MCF 10A (cell line): ENCODE data around the gene MGAT2. TPM values are rescaled to one million over a fixed set of nuclear protein-coding genes. Genes with fewer than 3 reads are reported as not detected.
A peak's percentile ranks its signal among the peaks of the same experiment; 100 is the strongest.

Experiments used
- BruUV-seq: library from RNA; stranded (reverse); fragments of 400-500 nt; replicated peaks from 2 replicates; lab custom pipeline; 2021; lab: Mats Ljungman, UMichigan
- CTCF ChIA-PET: fragments of 300-600 bp; sonication (Branson Sonifier 250); formaldehyde crosslinking; extraction: SDS; loops from one replicate; lab custom pipeline; 2021; ENCODE audit warnings: antibody characterized with exemption, inconsistent platforms; lab: Yijun Ruan, JAX
- POLR2A ChIA-PET: fragments of 300-600, 350-650 bp; sonication (Branson Sonifier 250); formaldehyde crosslinking; extraction: SDS; loops from one replicate; lab custom pipeline; 2020; ENCODE audit warnings: antibody characterized with exemption, inconsistent platforms; lab: Yijun Ruan, JAX
- DNase-seq: peaks from one replicate; pipeline ENCODE4 v3.0.0-alpha.2; 2018; ENCODE audit not compliant: unreplicated experiment
- H3K27ac Mint-ChIP-seq: one replicate; pipeline ENCODE4 v1.8.0; 2022; ENCODE audit warnings: mild to moderate bottlenecking, low read depth, mixed read lengths; ENCODE audit not compliant: unreplicated experiment
- H3K27me3 Mint-ChIP-seq: one replicate; pipeline ENCODE4 v1.8.0; 2022; ENCODE audit warnings: mixed read lengths; ENCODE audit not compliant: insufficient read depth, unreplicated experiment
- H3K36me3 Mint-ChIP-seq: one replicate; pipeline ENCODE4 v1.8.0; 2022; ENCODE audit warnings: mild to moderate bottlenecking, moderate library complexity, mixed read lengths; ENCODE audit not compliant: insufficient read depth, unreplicated experiment
- H3K4me1 Mint-ChIP-seq: one replicate; pipeline ENCODE4 v1.8.0; 2022; ENCODE audit warnings: mixed read lengths; ENCODE audit not compliant: insufficient read depth, unreplicated experiment
- H3K4me3 Mint-ChIP-seq: one replicate; pipeline ENCODE4 v1.8.0; 2022; ENCODE audit warnings: mild to moderate bottlenecking, moderate library complexity, mixed read lengths; ENCODE audit not compliant: unreplicated experiment
- H3K9me3 Mint-ChIP-seq: one replicate; pipeline ENCODE4 v1.8.0; 2022; ENCODE audit warnings: mixed read lengths; ENCODE audit not compliant: unreplicated experiment
- CTCF ChIP-seq: fragments of 200-600 bp; IDR thresholded peaks from one replicate; pipeline ENCODE4 v1.8.0; 2022; ENCODE audit warnings: antibody characterized with exemption, mild to moderate bottlenecking; ENCODE audit not compliant: unreplicated experiment
- intact Hi-C: fragments of 100-400 bp; cut with micrococcal nuclease; formaldehyde crosslinking; loops from 2 replicates; pipeline ENCODE4 v1.14.1; 2022
- total RNA-seq: library from RNA; stranded (reverse); gene quantifications from 2 replicates; pipeline ENCODE4 v1.2.3, GENCODE V29; 2022

Gene MGAT2
- total RNA-seq, 1 experiment from 2014 or later, result 43.8 TPM

DNA sequence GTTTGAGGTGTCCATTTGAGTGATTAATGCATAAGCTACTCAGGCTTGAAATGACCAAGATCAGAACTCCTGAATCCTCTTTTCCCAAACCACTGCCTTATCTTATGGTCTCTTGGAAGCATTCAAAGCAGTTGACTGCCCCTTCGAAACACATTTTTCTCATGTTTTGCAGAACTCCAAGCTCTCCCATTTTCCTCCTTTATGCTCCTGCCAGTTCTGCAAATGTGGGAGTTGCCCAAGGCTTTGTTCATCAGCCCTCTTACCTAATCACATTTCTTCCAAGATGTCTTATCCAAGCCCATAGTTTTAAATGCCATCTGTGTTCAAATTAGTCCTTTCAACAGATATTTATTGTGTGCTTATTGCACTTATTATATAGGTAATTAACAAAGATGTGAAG, 16.3 kb downstream of the MGAT2 start:
- H3K27ac Mint-ChIP-seq, result no peak overlapping the region
- peaks cover 19% of the 10 kb centered on the region for H3K4me1 Mint-ChIP-seq
- CTCF ChIA-PET, result interaction anchor here (0.5 to 0.6 kb wide), 2 partner anchors 31 to 131 kb away, joined by 4 read pairs; partner anchors contain the start of gene KLHDC2
- BruUV-seq, result no TSS peak
- DNase-seq, result no peak
- peak overlapping the region; percentile 95 for H3K4me3 Mint-ChIP-seq
- no peaks in the 10 kb centered on the region for H3K9me3 Mint-ChIP-seq
- POLR2A ChIA-PET, result interaction anchor here (0.6 to 9.1 kb wide), 6 partner anchors 14 to 174 kb away, joined by 3 to 280 read pairs (median 4); partner anchors contain the start of genes KLHDC2, MGAT2, RPL36AL and RPS29
- peaks cover 44% of the 10 kb centered on the region for H3K36me3 Mint-ChIP-seq
- intact Hi-C loops, result no loop called here
- H3K27me3 Mint-ChIP-seq, result no peaks in the 10 kb centered on the region
- TF ChIP-seq CTCF, result no peak

- Mint-ChIP-seq H3K36me3 (peaks cover 44% of the 10 kb centered on the region), H3K27me3 (no peaks in the 10 kb centered on the region), H3K4me1 (peaks cover 26% of the 10 kb centered on the region), H3K4me3 (peak overlapping the region; percentile 95), H3K9me3 (no peaks in the 10 kb centered on the region), H3K27ac (no peak overlapping the region)
- POLR2A ChIA-PET, result interaction anchor here (0.6 to 9.1 kb wide), 6 partner anchors 9 to 132 kb away, joined by 3 to 280 read pairs (median 4); partner anchors contain the start of genes KLHDC2, MGAT2 and RPL36AL
- DNase-seq, result no peak
- TF ChIP-seq CTCF, result no peak
- intact Hi-C loops, result no loop called here
- BruUV-seq, result no TSS peak
- CTCF ChIA-PET, result interaction anchor here (0.5 to 1.2 kb wide), 5 partner anchors 14 to 680 kb away, joined by 3 to 7 read pairs (median 3); no protein-coding TSS in a partner anchor
Measured at GRCh38 chr14:49637534-49638078, 17.0 kb downstream of the MGAT2 start.

DNA sequence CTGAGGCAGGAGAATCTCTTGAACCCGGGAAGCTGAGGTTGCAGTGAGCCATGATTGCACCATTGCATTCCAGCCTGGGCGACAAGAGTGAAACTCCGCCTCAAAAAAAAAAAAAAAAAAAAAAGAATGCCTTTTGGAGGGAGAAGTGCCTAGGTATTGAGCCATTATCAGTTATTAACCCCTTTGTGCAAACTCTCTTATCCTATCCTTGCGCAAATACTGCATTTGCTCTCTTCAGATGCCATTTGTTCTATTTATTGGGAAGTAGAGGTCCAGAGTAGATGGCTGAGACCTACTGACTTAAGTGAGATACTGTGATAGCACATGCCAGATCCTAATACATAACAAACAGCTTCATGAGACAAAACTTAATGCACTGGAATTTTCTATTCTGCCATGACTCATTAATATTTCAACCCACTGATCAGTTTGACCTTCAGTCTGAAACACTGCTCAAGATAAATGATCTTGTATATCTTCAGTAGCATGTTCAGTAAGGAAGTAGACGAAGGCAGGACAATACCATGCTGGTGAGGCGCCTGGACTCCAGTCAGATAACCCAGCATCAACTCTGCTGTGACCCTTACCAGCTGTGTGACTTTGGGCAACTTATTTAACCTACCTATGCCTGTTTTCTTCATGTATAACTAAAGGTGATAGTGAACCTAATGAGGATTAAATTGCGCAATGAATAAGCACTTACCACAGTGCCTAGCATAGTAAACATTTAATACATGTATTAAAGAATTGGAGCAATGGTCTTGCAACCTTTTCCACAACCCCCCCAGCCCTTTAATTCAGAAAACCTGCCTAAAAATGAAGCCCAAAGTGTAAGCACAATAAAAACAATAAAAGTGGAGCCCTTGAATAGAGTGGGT, 20.2 kb downstream of the MGAT2 start:
- no peaks in the 10 kb centered on the region for H3K27me3 Mint-ChIP-seq
- peaks cover 46% of the 10 kb centered on the region for H3K36me3 Mint-ChIP-seq
- peaks cover 27% of the 10 kb centered on the region for H3K4me1 Mint-ChIP-seq
- CTCF ChIA-PET, result interaction anchor here (0.6 to 1.3 kb wide), 2 partner anchors 19 to 129 kb away, joined by 3 to 4 read pairs; no protein-coding TSS in a partner anchor
- intact Hi-C loops, result no loop called here
- no peak for DNase-seq
- BruUV-seq, result no TSS peak
- no peak overlapping the region for H3K27ac Mint-ChIP-seq
- H3K9me3 Mint-ChIP-seq, result no peaks in the 10 kb centered on the region
- POLR2A ChIA-PET, result interaction anchor here (0.6 to 1.2 kb wide), 3 partner anchors 21 to 126 kb away, joined by 3 read pairs; partner anchors contain the start of genes RPL36AL and RPS29
- no peak for TF ChIP-seq CTCF
- H3K4me3 Mint-ChIP-seq, result no peak overlapping the region
